ENCODE data around the gene PRR33. TPM values are rescaled to one million over a fixed set of nuclear protein-coding genes. Genes with fewer than 3 reads are reported as not detected.

PRR33 gene
- total RNA-seq, 1 experiment from 2014 or later = not detected

DNA sequence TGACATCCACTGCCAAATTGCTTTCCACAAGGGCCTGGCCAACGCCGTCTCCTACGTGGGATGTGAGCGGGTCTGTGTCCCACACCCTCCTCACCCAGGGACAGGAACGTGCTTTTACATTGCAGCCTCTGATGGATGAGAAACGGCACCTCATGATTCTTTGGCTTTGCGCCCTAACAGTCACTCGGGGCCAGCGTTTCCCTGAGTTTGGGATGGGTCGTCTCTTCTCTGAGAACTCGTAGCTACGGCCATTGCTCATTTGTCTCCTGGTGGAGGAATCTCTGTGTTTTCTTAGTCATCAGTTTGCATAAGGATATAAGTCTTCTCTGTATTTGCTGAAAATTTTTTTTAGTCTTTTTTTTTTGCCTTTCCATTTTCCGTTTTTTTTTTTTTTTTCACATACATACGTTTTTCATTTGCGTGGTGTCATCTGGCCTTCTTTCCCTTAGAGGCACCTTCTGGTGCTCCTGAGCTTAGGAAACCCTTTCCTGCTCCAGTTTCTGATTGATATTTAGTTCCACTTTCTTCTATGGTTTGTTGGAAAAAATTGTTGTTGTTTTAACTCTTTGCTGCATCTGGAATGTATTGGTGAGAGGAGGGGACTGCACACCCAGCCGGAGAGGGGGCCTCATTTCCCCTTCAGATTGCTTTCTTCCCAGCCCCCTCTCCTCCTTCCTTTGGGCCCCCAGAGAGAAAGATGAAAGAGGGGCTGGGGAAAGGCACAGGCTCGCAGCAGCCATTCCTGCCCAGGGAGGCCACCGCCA, 39.8 kb upstream of the PRR33 start:
- no TSS peak for BruUV-seq (replicated peaks)
- Histone ChIP-seq H3K4me2 (ENCODE audit: low read length) (no peak overlapping the region), H2AFZ (ENCODE audit: low read depth, low read length, poor library complexity, severe bottlenecking) (no peak overlapping the region), H3K9ac (ENCODE audit: low read length) (no peak overlapping the region), H3K27ac (ENCODE audit: low read depth, low read length) (no peak overlapping the region), H3K9me2 (ENCODE audit: insufficient read depth) (no peaks in the 10 kb centered on the region), H4K20me1 (ENCODE audit: insufficient read depth) (no peaks in the 10 kb centered on the region), H3K27me3 (ENCODE audit: insufficient read depth, low read length) (no peaks in the 10 kb centered on the region), H3K36me3 (ENCODE audit: control insufficient read depth in 1 of 2, insufficient read depth in 2 of 2, low read length in 2 of 2) (no peaks in the 10 kb centered on the region), H3K79me2 (ENCODE audit: insufficient read depth, low read length) (no peaks in the 10 kb centered on the region), H3K9me3 (ENCODE audit: control insufficient read depth in 1 of 2, insufficient read depth in 1 of 2, low read depth in 1 of 2, low read length in 2 of 2) (no peaks in the 10 kb centered on the region), H3K4me3 (replicated peaks in 1 of 2; ENCODE audit: low read depth in 1 of 2, low read length in 2 of 2) (no peak overlapping the region), H3K4me1 (ENCODE audit: control insufficient read depth in 1 of 2, insufficient read depth in 2 of 2, low read length in 2 of 2) (no peaks in the 10 kb centered on the region)
- intact Hi-C loops (cut with micrococcal nuclease) = no loop called here
- no peak for DNase-seq (ENCODE audit: low read depth, low spot score)
- no peak for ATAC-seq
- ChIA-PET POLR2A (no interaction called here), CTCF (no interaction called here), RAD21 (ENCODE audit: low non-redundant PET in 1 of 2, low total read pairs in 2 of 2, uncharacterized antibody in 2 of 2, unreplicated experiment in 2 of 2) (no interaction called here)
- TF ChIP-seq CEBPB (IDR thresholded peaks at IDR 0.05; ENCODE audit: low read depth) (no peak), FOSL1 (IDR thresholded peaks at IDR 0.05; ENCODE audit: low read depth) (no peak), EZH2phosphoT487 (IDR thresholded peaks at IDR 0.05; ENCODE audit: borderline replicate concordance) (no peak), SIN3A (IDR thresholded peaks at IDR 0.05; ENCODE audit: low read depth) (no peak)
- TF ChIP-seq, protein P1, sequence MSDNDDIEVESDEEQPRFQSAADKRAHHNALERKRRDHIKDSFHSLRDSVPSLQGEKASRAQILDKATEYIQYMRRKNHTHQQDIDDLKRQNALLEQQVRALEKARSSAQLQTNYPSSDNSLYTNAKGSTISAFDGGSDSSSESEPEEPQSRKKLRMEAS (IDR thresholded peaks at IDR 0.05) = no peak

DNA sequence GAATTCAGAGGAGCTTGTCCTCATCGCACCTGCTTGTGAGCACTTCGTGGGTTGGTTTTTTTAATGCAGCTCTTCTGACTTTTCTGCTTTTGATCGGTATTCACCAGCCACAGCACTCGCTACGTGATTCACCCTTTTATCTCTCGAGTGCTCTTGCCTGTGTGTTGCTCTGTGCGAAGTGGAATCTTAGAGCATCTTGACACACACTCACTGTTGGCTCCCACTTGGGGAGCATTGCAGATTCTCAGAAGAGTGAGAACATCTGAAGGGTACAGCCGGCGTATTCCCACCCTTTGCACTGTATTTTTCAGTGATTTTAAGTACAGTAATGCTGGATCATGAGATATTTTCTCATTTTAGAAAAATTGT, 38.8 kb upstream of the PRR33 start:
- DNase-seq (ENCODE audit: low read depth, low spot score) (no peak), ATAC-seq (no peak)
- Histone ChIP-seq H3K4me2 (ENCODE audit: low read length) (no peak overlapping the region), H3K9ac (ENCODE audit: low read length) (no peak overlapping the region), H3K4me1 (ENCODE audit: control insufficient read depth in 1 of 2, insufficient read depth in 2 of 2, low read length in 2 of 2) (no peaks in the 10 kb centered on the region), H3K27me3 (ENCODE audit: insufficient read depth, low read length) (no peaks in the 10 kb centered on the region), H4K20me1 (ENCODE audit: insufficient read depth) (no peaks in the 10 kb centered on the region), H3K9me3 (ENCODE audit: control insufficient read depth in 1 of 2, insufficient read depth in 1 of 2, low read depth in 1 of 2, low read length in 2 of 2) (no peaks in the 10 kb centered on the region), H3K36me3 (ENCODE audit: control insufficient read depth in 1 of 2, insufficient read depth in 2 of 2, low read length in 2 of 2) (no peaks in the 10 kb centered on the region), H3K9me2 (ENCODE audit: insufficient read depth) (no peaks in the 10 kb centered on the region), H3K4me3 (replicated peaks in 1 of 2; ENCODE audit: low read depth in 1 of 2, low read length in 2 of 2) (no peak overlapping the region), H2AFZ (ENCODE audit: low read depth, low read length, poor library complexity, severe bottlenecking) (no peak overlapping the region), H3K79me2 (ENCODE audit: insufficient read depth, low read length) (no peaks in the 10 kb centered on the region), H3K27ac (ENCODE audit: low read depth, low read length) (no peak overlapping the region)
- no peak for TF ChIP-seq YY1 (IDR thresholded peaks at IDR 0.05; ENCODE audit: extremely low read depth, insufficient replicate concordance, low read depth, low read length)
- TF ChIP-seq, protein P2, sequence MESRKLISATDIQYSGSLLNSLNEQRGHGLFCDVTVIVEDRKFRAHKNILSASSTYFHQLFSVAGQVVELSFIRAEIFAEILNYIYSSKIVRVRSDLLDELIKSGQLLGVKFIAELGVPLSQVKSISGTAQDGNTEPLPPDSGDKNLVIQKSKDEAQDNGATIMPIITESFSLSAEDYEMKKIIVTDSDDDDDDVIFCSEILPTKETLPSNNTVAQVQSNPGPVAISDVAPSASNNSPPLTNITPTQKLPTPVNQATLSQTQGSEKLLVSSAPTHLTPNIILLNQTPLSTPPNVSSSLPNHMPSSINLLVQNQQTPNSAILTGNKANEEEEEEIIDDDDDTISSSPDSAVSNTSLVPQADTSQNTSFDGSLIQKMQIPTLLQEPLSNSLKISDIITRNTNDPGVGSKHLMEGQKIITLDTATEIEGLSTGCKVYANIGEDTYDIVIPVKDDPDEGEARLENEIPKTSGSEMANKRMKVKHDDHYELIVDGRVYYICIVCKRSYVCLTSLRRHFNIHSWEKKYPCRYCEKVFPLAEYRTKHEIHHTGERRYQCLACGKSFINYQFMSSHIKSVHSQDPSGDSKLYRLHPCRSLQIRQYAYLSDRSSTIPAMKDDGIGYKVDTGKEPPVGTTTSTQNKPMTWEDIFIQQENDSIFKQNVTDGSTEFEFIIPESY (IDR thresholded peaks at IDR 0.05; ENCODE audit: extremely low read depth, insufficient replicate concordance, low read length) = no peak
- no peak for TF ChIP-seq EGR1 (IDR thresholded peaks at IDR 0.05; ENCODE audit: low read depth)
- TF ChIP-seq, protein P1 (IDR thresholded peaks at IDR 0.05) = no peak
- TF ChIP-seq, protein P3, sequence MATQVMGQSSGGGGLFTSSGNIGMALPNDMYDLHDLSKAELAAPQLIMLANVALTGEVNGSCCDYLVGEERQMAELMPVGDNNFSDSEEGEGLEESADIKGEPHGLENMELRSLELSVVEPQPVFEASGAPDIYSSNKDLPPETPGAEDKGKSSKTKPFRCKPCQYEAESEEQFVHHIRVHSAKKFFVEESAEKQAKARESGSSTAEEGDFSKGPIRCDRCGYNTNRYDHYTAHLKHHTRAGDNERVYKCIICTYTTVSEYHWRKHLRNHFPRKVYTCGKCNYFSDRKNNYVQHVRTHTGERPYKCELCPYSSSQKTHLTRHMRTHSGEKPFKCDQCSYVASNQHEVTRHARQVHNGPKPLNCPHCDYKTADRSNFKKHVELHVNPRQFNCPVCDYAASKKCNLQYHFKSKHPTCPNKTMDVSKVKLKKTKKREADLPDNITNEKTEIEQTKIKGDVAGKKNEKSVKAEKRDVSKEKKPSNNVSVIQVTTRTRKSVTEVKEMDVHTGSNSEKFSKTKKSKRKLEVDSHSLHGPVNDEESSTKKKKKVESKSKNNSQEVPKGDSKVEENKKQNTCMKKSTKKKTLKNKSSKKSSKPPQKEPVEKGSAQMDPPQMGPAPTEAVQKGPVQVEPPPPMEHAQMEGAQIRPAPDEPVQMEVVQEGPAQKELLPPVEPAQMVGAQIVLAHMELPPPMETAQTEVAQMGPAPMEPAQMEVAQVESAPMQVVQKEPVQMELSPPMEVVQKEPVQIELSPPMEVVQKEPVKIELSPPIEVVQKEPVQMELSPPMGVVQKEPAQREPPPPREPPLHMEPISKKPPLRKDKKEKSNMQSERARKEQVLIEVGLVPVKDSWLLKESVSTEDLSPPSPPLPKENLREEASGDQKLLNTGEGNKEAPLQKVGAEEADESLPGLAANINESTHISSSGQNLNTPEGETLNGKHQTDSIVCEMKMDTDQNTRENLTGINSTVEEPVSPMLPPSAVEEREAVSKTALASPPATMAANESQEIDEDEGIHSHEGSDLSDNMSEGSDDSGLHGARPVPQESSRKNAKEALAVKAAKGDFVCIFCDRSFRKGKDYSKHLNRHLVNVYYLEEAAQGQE (IDR thresholded peaks at IDR 0.05; ENCODE audit: low read depth) = no peak
- no peak for TF ChIP-seq ZFX (IDR thresholded peaks at IDR 0.05)
- no peak for TF ChIP-seq TCF7L2 (IDR thresholded peaks at IDR 0.05; ENCODE audit: borderline replicate concordance, extremely low read depth, insufficient read depth, insufficient read length)
- no peak for TF ChIP-seq EZH2 (IDR thresholded peaks at IDR 0.05)
- no peak for TF ChIP-seq POLR2AphosphoS5 (IDR thresholded peaks at IDR 0.05; ENCODE audit: low read depth, low read length)
- no peak for TF ChIP-seq SP1 (IDR thresholded peaks at IDR 0.05; ENCODE audit: low read depth)
- TF ChIP-seq CBX3 (IDR thresholded peaks at IDR 0.05; ENCODE audit: low read depth) = no peak
- TF ChIP-seq CEBPB (IDR thresholded peaks at IDR 0.05; ENCODE audit: low read depth) = no peak
- no TSS peak for BruUV-seq (replicated peaks)
- intact Hi-C loops (cut with micrococcal nuclease) = no loop called here
- POLR2A ChIA-PET = no interaction called here
- RAD21 ChIA-PET (ENCODE audit: low non-redundant PET in 1 of 2, low total read pairs in 2 of 2, uncharacterized antibody in 2 of 2, unreplicated experiment in 2 of 2) = no interaction called here
- CTCF ChIA-PET = no interaction called here
